CD4-positive, alpha-beta T cell treated with Interleukin-17A for 4 hours (primary cell): ENCODE data around the gene C1orf159.
"Not testable (repeated sequence)": the region's sequence is repeated elsewhere in the genome, so short reads cannot be mapped to it uniquely, and the experiment has no call there.

Experiments
- DNase-seq: peaks from one replicate; pipeline ENCODE4 v3.0.0-alpha.2; 2020; ENCODE audit warnings: mixed read lengths

The C1orf159 gene

DNA sequence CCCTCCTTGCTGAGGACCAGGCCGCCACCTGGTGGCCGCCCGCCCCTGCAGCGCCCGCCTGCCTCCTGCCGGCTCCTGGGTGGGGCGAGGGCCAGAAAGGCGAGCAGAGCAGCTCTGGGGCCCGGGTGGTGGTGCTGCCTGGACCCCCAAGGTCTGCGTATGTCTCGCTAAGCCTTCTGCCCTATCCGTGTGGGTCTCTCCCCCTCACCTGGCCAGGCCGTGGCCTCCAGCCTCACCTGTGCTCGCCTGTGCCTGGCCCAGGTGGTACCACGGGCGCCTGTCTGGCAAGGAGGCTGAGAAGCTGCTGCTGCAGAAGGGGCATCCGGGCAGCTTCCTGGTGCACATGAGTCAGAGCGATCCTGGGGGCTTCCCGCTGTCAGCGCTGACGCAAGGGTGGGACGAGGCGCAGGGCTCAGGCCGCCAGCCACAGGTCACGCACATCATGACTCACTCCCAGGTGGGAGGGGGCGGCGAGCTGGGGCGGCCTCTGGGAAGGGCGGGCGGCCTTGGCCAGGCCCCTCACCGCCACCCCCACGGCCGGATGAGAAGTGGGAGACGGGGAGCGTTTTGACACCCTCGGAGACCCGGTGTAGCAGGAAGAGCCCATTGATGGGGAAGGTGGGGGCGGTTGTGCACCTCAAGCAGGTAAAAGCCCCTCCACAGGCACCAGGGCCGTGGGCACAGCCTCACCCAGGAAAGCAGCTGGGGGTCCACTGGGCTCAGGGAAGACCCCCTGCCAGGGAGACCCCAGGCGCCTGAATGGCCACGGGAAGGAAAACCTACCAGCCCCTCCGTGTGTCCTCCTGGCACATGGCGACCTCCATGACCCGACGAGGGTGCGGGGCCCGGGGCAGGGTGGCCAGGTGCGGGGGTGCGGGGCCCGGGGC lies 51.7 kb downstream of the C1orf159 start:
- DNase-seq = peak; percentile 85

DNA sequence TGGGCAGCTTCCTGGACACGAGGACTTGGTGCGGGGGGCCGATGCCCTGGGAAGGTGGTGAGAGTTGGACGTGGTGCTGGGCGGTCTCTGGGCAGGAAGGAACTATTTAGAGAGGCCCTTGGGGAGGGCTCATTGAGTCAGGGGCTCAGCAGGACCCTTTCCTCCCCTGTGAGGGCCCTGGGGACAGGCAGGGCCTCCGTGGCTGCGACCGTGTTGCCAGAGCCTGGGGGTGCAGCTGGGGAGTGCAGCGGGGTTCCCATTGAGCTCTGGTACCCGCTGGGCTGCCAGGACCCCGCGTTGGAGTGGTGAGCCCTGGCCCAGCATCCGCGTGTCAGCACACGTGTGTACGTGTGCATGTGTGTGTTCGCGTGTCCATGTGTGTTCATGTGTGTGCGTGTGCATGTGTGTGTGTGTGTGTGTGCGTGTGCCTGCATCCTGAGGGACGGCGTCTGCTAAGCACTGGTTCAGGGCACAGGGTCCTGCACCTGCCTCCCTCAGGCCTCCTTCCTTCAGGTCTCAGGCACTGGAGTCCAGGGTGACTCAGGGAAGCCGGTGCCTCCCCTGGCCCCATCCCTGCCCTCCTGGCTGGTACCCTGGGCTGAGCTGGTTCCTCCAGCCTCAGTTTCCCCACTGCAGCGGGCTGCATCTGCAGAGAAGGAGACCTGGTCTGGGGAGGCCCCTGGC lies 52.5 kb downstream of the C1orf159 start:
- DNase-seq = no peak

DNA sequence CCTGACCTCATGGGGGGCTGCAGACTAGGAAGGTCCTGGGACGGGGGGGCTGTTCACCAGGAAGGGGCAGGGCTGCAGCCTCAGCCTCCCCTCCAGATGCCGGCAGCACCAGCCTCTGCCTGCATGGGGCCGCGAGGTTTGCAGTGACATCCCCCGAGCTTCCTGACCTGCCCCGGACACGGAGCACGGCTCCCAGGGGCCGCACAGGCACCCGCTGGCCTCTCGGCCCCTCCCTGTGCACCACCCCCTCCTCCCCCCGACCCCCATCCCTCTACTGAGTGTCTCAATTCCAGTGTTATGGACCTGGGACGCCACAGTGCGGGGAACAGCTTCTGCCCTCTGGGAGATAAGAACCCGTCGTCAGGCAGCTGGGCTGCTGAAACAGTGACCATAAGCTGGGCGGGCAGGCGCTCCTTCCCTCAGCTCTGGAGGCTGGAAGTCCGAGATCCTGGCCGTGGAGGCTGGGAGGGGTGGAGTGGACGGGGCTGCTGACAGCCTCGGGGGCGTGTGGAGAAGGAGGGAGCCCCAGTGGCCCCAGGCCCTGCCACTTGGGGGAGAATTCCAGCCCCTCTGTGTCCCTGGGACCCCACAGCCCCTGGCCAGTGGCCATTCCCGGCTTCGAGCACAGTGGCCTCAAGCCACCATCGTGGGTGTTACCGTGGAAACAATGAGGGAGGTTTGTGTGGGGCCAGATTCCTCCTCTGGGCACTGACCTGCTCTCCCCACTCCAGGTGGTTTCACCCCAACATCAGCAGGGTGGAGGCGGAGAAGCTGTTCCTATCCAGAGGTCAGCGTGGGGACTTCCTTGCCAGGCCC lies 53.3 kb downstream of the C1orf159 start:
- DNase-seq = no peak

DNA sequence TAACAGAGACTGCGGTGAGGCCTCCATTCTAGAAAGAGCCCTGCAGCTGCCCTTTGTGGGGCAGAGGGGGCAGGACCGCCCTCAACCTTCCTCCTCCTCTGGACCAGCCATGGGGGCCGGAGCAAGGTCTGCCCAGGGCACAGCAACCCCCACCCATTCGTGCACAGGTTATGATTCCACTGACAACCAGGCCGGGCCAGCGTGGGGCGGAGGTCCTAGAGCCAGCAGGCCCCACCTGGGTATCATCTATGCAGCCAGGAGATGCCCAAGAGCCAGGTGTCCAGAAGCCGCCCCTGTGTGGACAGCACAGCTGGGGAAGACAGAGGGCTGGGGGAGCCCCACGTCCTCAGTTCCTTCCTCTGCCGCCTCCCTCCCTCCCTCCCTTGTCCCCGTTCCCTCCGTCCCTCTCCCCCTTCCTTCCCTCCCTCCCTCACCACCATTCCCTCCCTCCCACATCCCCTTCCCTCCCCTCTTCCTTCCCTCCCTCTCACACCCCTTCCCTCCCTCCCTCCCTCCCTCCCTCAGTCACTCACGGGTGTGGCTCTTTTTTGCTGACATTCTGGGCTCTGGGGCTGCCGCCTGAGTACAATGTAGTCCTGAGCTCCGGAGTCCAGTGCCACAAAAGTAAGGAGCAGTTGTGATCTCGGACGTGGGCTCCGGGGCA lies 54.1 kb downstream of the C1orf159 start:
- DNase-seq = no peak

DNA sequence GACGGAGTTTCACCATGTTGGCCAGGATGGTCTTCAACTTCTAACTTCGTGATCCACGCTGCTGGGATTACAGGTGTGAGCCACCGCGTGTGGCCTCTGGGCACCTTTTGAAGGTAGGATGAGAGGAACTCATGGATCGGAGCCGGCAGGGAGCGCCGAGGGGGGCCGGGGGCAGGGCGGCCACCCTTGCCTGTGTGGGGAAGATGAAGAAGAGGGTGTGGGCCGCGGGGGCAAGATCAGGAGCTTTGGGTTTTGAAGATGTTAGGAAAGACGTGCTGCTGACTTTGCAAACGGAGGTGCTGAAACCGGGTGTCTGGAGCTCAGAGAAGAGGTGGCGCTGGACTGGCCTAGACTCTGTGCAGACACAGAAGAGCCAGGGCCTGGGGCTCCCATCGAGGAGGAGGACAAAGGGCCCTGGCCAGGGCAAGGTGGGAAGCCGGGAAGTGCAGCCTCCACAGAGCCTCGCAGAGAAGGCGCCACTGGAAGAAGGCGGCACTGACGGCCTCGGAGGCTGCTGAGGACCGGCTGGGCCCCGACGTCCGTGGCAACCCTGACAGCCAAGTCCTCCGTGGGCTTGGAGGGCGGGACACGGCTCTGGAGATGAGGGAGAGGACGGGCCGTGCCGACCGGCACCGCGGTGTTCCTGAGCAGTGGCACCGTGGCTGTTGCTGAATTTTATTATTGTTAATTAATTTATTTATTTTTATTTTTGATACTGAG lies 55.4 kb downstream of the C1orf159 start:
- DNase-seq = no peak

DNA sequence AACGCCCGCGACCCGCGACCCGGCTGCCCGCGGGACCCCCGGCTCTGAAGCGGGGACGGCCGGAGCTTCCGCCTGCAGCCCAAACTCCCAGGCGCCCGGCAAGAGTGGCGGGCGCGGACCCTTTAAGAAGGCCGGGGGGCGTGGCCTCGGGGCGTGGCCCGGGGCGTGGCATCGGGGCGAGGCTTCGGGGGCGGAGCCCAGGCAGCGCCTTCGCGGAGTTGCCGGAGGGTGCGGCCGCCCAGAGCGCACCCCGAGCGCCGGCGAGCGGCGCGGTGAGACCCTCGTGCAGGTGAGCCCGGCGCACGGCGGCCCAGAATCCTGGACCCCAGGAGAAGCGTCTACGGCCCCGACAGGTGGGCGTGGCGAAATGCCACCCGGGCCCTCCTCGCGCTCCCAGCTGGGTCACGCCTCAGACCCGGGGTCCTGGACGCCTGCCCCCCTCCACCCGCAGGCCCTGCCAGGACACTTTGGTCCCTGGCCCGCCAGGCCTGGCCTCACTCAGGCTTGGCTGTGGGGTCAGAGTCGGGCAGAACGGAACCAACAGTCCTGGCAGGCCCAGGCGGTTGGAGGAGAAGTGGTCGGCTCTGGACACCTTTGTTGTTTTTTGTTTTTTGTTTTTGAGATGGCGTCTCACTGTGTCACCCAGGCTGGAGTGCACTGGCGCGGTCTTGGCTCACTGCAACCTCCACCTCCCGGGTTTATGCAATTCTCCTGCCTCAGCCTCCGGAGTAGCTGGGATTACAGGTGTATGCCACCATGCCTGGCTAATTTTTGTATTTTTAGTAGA lies 56.2 kb downstream of the C1orf159 start:
- DNase-seq = peak; percentile 92

DNA sequence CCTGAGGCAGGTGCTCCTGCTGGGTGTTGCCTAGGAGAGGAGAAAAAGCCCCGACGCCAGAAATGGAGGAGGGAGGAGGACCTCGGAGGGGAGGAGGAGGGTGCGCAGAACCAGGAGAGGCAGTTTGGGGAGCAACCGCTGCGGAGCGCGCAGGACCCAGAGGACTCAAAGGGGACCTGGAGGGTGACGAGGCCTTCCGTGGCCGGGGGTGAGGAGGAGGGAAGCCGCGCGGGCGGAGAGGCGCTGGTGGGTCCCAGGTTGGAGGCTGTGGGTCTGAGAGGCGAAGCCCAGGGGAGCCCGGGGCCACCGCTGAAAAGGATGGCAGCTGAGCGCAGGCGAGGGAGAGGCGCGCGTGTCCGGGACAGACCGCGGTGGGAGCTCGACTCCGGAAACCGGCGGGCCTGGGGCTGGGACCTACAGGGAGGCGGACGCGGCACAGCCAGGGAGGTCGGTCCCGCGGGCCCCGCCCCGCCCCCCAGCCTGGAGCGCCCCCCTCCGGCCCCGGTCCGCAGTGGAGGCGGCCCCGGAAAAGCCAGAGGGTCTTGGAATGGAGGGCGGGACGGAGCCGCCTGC lies 56.9 kb downstream of the C1orf159 start:
- DNase-seq = peak; percentile 50

DNA sequence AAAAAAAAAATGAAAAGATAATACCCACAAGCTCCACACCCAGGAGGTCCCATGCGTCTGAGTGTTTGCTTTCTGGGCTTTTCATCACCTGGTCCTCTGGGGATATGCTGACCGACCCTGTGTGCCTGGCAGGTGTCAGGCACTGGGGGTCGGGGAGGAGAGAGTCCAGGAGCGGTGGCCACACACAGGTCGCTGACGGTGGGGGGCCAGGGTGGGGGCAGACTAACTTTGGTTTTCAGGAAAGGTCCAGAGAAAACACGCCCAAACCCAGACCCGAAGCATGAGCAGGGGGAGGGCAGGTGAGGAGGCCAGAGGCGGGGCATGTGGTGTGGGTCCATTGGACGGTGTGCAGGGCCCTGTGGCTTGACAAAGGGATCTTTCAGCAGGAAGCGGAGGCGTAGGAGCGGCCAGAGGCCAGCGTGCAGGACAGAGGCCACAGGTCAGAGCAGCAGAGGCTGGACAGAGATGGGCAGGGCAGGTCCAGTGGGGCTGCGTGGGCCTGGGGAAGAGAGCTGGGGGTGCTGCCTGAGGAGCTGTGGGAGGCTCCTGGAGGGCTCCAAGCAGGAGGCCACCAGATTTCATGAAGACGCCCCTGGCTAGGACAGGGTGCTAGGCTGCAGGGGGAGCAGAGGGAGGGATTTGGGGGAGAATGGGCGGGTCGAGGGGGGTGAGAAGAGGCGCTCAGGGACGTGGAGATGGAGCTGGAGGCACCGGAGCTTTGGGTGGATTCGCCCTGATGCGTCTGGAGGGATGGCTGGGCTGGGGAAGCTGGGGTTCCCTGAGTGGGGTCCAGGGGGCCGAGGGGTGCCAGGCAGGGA lies 57.6 kb downstream of the C1orf159 start:
- DNase-seq = no peak

DNA sequence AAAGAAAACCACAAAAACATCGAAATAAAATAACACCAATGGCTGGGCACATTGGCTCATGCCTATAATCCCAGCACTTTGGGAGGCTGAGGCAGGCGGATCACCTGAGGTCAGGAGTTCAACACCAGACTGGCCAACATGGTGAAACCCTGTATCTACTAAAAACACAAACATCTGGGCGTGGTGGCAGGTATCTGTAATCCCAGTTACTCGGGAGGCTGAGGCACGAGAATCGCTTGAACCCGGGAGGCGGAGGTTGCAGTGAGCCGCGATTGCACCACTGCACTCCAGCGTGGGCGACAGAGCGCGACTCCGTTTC lies 58.2 kb downstream of the C1orf159 start:
- DNase-seq = not testable (repeated sequence)

DNA sequence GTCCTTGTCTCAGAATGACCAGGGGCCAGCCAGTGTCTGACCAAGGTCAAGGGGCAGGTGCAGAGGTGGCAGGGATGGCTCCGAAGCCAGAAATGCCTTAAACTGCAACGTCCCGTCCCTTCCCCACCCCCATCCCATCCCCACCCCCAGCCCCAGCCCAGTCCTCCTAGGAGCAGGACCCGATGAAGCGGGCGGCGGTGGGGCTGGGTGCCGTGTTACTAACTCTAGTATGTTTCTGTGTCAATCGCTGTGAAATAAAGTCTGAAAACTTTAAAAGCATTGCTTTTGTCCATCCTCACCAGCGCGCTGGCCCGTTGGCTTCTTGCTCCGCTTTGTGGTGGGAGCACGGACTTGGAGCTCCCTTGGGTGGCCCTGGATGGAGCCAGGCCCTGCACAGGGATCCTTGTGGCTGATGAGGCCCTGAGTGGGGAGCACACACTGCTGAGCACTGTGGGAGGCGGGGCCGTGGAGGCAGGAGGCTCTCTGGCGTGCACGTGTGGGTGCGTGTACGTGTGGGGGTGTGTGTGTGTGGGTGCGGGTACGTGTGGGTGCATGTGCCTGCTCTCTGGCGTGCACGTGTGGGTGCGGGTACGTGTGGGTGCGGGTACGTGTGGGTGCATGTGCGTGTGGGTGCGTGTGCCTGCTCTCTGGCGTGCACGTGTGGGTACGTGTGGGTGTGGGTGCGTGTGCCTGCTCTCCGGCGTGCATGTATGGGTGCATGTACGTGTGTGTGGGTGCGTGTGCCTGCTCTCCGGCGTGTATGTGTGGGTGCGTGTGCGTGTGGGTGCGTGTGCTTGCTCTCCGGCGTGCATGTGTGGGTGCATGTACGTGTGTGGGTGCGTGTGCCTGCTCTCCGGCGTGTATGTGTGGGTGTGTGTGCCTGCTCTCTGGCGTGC lies 59.8 kb downstream of the C1orf159 start:
- no peak for DNase-seq

DNA sequence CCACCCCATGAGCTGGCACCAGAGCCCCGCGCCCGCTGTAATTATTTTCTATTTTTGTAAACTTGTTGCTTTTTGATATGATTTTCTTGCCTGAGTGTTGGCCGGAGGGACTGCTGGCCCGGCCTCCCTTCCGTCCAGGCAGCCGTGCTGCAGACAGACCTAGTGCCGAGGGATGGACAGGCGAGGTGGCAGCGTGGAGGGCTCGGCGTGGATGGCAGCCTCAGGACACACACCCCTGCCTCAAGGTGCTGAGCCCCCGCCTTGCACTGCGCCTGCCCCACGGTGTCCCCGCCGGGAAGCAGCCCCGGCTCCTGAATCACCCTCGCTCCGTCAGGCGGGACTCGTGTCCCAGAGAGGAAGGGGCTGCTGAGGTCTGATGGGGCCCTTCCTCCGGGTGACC lies 60.9 kb downstream of the C1orf159 start:
- no peak for DNase-seq

DNA sequence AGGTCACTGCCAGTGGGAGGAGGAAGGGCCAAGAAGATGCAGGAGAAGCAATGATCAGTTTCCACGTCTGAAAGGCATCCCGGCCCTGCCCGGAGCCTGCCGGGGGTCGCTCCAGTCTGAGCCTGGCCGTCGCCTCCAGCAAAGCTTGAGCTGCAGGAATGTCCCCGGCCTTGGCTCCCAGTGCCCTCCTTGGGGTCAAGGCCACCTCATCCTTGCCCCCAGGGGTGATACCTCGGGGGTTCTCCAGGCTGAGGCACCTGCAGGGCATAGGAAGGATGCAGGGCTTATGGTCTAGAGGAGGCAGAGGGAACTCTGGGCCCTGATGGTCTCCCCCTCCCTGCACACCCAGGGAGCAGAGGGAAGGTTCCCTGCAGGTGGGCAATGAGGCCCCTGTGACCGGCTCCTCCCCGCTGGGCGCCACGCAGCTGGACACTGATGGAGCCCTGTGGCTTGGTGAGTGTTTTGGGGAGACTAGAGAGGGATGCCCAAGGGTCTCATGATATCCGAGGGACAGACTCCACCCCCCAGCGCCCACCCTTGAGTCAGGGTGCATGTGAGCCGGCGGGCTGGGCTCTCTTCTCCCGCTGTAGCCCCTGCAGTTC lies 61.7 kb downstream of the C1orf159 start:
- no peak for DNase-seq

DNA sequence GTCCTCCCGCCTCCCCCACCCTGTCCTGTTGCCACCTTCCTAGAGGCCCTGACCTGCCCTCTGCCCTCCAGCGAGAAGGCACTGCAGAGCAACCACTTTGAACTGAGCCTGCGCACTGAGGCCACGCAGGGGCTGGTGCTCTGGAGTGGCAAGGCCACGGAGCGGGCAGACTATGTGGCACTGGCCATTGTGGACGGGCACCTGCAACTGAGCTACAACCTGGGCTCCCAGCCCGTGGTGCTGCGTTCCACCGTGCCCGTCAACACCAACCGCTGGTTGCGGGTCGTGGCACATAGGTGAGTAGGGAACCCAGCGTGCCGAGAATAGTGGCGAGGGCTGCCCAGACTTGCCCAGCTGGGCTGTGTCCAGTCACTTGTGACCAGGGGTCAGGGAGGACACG lies 62.2 kb downstream of the C1orf159 start:
- no peak for DNase-seq

DNA sequence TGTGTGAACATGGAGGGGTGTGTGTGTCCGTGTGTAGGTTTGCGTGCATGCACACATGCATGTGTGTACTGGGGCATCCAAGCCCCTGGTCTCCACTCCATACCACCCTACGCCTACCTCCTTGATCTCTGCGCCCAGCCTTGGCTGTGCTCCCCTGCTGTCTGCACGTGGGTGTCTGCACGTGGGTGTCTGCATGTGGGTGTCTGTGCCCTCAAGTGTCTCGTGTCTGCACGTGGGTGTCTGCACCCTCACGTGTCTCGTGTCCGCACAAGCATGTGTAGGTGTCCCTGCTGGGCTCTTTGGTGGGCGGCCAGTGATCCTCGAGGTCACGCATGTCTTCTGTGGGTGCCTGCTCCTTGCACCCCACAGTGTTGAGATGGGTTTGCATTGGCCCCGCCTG lies 62.9 kb downstream of the C1orf159 start:
- no peak for DNase-seq

DNA sequence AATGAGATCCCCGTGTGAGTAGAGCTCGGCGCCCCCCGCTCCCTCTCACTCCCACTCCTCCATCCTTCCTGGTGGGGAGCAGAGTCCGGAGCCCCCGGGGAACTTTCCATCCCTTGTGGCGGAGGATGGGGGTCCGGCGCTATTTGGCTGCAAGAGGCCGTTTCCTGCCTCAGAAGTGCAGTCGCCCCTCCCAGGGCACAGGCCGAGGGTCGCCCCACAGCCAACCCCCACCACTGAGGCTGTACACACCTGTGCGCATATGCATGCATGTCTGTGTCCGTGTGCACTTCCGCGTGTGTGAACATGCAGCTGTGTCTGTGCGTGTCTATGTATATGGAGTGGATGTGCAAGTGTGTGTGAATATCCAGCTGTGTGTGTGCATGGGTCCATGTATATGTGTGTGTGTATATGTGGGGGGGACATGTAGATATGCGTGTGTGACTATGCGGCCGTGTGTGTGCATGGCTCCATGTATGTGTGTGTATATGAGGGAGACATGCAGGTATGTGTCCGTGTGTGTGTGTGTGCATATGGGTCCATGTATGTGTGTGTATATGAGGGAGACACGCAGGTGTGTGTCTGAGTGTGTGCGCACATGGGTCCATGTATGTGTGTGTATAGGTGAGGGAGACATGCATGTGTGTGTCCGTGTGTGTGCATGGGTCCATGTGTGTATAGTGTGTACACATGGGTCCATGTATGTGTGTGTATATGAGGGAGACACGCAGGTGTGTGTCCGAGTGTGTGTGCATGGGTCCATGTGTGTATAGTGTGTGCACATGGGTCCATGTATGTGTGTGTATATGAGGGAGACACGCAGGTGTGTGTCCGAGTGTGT lies 63.7 kb downstream of the C1orf159 start:
- no peak for DNase-seq

DNA sequence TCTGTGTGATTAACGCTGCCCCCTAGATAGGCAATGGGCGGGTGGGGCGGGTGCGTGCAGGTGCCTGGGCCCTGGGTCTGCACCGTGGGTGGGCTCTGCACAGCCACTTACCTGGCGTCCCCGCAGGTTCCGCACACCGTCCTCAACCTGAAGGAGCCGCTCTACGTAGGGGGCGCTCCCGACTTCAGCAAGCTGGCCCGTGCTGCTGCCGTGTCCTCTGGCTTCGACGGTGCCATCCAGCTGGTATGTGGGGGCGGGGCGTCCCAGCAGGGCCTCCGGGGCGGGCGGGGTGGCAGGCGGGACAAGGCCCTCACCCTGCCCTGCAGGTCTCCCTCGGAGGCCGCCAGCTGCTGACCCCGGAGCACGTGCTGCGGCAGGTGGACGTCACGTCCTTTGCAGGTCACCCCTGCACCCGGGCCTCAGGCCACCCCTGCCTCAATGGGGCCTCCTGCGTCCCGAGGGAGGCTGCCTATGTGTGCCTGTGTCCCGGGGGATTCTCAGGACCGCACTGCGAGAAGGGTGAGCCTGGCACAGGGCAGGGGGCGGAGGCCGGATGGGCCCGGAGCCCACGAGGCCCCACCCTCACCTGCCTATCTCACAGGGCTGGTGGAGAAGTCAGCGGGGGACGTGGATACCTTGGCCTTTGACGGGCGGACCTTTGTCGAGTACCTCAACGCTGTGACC lies 64.6 kb downstream of the C1orf159 start:
- no peak for DNase-seq

DNA sequence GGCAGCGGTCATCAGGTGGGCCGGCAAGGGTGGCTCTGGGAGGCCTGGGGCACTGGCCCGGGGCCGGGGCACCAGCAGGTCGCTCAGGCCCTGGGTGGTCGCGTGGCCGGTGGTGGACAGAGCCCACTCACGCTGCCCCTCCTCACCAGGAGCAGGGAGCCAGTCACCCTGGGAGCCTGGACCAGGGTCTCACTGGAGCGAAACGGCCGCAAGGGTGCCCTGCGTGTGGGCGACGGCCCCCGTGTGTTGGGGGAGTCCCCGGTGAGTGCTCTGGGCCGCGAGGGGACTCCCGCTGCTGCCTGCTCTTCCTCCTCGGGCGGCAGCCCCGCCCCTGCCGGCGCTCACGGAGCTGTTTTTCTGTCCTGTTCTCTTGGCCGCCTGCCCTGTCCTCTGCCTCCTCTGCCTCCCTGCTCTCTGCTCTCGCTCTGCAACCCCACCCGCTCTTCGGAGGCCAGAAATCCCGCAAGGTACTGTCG lies 65.3 kb downstream of the C1orf159 start:
- DNase-seq = no peak
